HepG2 (cell line): ENCODE results near the gene BCAS4. TPM values are rescaled to one million over a fixed set of nuclear protein-coding genes. Genes with fewer than 3 reads are reported as not detected.
A peak's percentile ranks its signal among the peaks of the same experiment; 100 is the strongest.
"Not testable (repeated sequence)": the region's sequence is repeated elsewhere in the genome, so short reads cannot be mapped to it uniquely, and the experiment has no call there.

Experiments
- ADNP ChIP-seq: sonication (generic); formaldehyde crosslinking; IDR thresholded peaks from 2 replicates; pipeline ENCODE4 v1.4.0; 2020; ENCODE audit warnings: missing genetic modification reagents
- BHLHE40 ChIP-seq: IDR thresholded peaks from 2 replicates; pipeline ENCODE4 v1.6.1; 2011; ENCODE audit warnings: low read length, improper control_type of control experiment
- CBFB ChIP-seq: sonication (generic); formaldehyde crosslinking; IDR thresholded peaks from 2 replicates; pipeline ENCODE4 v1.4.0; 2020; ENCODE audit warnings: missing genetic modification reagents
- HOMEZ ChIP-seq: IDR thresholded peaks from 2 replicates; pipeline ENCODE4 v1.6.1; 2016; ENCODE audit warnings: low read depth
- MIER2 ChIP-seq: IDR thresholded peaks from 2 replicates; pipeline ENCODE4 v1.6.1; 2016; ENCODE audit warnings: missing biosample characterization, missing genetic modification reagents
- RELA ChIP-seq: sonication (generic); formaldehyde crosslinking; IDR thresholded peaks from 2 replicates; pipeline ENCODE4 v1.4.0; 2020; ENCODE audit warnings: missing genetic modification reagents
- ZBTB40 ChIP-seq, 2 experiments: fragments of 450-650 bp in 1 of 2; sonication (generic) in 1 of 2; formaldehyde crosslinking in 1 of 2; IDR thresholded peaks; 2 replicates each; pipeline versions ENCODE4 v1.6.1 to v1.8.0; 2016 to 2022; ENCODE audit warnings: antibody characterized with exemption in 1 of 2, mild to moderate bottlenecking in 1 of 2, missing genetic modification reagents in 1 of 2
- ZNF33A ChIP-seq: sonication (generic); formaldehyde crosslinking; IDR thresholded peaks from 2 replicates; pipeline ENCODE4 v1.5.1; 2020; ENCODE audit warnings: missing genetic modification reagents, mild to moderate bottlenecking, moderate library complexity, borderline replicate concordance
- polyA plus RNA-seq, 8 experiments: library from polyadenylated mRNA; depleted of rRNA in 3 of 8; stranded (reverse) in 7 of 8; unstranded in 1 of 8; fragments of >200 nt; fragmentation: Illumina TruSeq in 4 of 8; extraction: Trizol in 4 of 8; gene quantifications; 2 replicates each; pipeline versions ENCODE4 v1.2.1 to v1.2.3, GENCODE V29; 2011 to 2016; ENCODE audit warnings: low read depth in 4 of 8, missing spikeins in 1 of 8, mixed read lengths in 1 of 8; ENCODE audit not compliant: insufficient read depth in 1 of 8
- total RNA-seq, 5 experiments: library from RNA; depleted of rRNA; stranded (reverse); fragments of >200 nt; fragmentation: Illumina TruSeq; extraction: Trizol; gene quantifications; 2 replicates each; pipeline ENCODE4 v1.2.3, GENCODE V29; 2016; ENCODE audit warnings: low read depth in 1 of 5
- TF ChIP-seq, protein P1 (sequence below): sonication (generic); formaldehyde crosslinking; IDR thresholded peaks from 2 replicates; pipeline ENCODE4 v1.9.0; 2022; ENCODE audit warnings: low read depth, missing genetic modification reagents
- TF ChIP-seq, protein P2 (sequence below): IDR thresholded peaks from 2 replicates; pipeline ENCODE4 v1.6.1; 2018; ENCODE audit warnings: missing genetic modification reagents, mild to moderate bottlenecking, missing compliant biosample characterization

BCAS4 gene
- total and polyA plus RNA-seq, 2 of the 13 experiments (the other 11 are each of a cell fraction or from before 2014, with no cell fraction given) = 7.2 to 8.0 TPM

GRCh38 chr20:50763550-50764458 lies 31.1 kb upstream of the BCAS4 start (continued):
- TF ChIP-seq ZBTB40 (IDR thresholded peaks at IDR 0.05) = not testable (repeated sequence)
- TF ChIP-seq ZBTB40 (CRISPR knock-in tag; IDR thresholded peaks at IDR 0.05) (peak; percentile 74), HOMEZ (CRISPR knock-in tag) (peak; percentile 80), MIER2 (CRISPR knock-in tag) (peak; percentile 69; the same call in 1 of the 2 replicates), RELA (CRISPR knock-in tag) (0 out of 2 replicates have a peak, but pooled peaks have one; percentile 36), CBFB (CRISPR knock-in tag) (peak; percentile 45; the same call in 1 of the 2 replicates), ZNF33A (0 out of 2 replicates have a peak, but pooled peaks have one; percentile 53), ADNP (CRISPR knock-in tag) (peak; percentile 73; the same call in 1 of the 2 replicates), BHLHE40 (0 out of 2 replicates have a peak, but pooled peaks have one; percentile 4)
- TF ChIP-seq, protein P1, sequence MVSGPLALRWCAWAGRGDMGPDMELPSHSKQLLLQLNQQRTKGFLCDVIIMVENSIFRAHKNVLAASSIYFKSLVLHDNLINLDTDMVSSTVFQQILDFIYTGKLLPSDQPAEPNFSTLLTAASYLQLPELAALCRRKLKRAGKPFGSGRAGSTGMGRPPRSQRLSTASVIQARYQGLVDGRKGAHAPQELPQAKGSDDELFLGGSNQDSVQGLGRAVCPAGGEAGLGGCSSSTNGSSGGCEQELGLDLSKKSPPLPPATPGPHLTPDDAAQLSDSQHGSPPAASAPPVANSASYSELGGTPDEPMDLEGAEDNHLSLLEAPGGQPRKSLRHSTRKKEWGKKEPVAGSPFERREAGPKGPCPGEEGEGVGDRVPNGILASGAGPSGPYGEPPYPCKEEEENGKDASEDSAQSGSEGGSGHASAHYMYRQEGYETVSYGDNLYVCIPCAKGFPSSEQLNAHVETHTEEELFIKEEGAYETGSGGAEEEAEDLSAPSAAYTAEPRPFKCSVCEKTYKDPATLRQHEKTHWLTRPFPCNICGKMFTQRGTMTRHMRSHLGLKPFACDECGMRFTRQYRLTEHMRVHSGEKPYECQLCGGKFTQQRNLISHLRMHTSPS (CRISPR knock-in tag) = peak; percentile 75; the same call in 1 of the 2 replicates
- TF ChIP-seq, protein P2, sequence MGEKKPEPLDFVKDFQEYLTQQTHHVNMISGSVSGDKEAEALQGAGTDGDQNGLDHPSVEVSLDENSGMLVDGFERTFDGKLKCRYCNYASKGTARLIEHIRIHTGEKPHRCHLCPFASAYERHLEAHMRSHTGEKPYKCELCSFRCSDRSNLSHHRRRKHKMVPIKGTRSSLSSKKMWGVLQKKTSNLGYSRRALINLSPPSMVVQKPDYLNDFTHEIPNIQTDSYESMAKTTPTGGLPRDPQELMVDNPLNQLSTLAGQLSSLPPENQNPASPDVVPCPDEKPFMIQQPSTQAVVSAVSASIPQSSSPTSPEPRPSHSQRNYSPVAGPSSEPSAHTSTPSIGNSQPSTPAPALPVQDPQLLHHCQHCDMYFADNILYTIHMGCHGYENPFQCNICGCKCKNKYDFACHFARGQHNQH = peak; percentile 73; the same call in 1 of the 2 replicates
